PFSK-1 (cell line): ENCODE data around the gene ZNF652.

ENCODE experiments used
- FOXP2 ChIP-seq: optimal IDR thresholded peaks from 2 replicates; pipeline ENCODE3; 2011; ENCODE audit warnings: borderline replicate concordance, control low read depth, inconsistent platforms; ENCODE audit not compliant: insufficient read depth; ENCODE audit errors: extremely low read length, extremely low read depth
- POLR2AphosphoS5 ChIP-seq: IDR thresholded peaks from 2 replicates; pipeline ENCODE4 v1.6.1; 2012; ENCODE audit warnings: low read depth, mild to moderate bottlenecking, control low read depth, low read length, moderate library complexity
- SIN3A ChIP-seq: IDR thresholded peaks from 2 replicates; pipeline ENCODE4 v1.6.1; 2012; ENCODE audit warnings: mild to moderate bottlenecking, low read length, moderate library complexity, borderline replicate concordance; ENCODE audit not compliant: insufficient read depth
- TAF1 ChIP-seq: IDR thresholded peaks from 2 replicates; pipeline ENCODE4 v1.6.1; 2012; ENCODE audit warnings: low read length, control low read depth, borderline replicate concordance; ENCODE audit not compliant: insufficient read depth
- TF ChIP-seq, protein P1 (sequence below), 2 experiments: IDR thresholded peaks; 2 replicates each; pipeline versions ENCODE4 v1.6.1 to v1.8.0; 2011 to 2012; ENCODE audit warnings: low read depth in 2 of 2, low read length in 2 of 2, control low read depth in 1 of 2, inconsistent platforms in 1 of 2, mild to moderate bottlenecking in 1 of 2, moderate library complexity in 1 of 2; ENCODE audit not compliant: insufficient read depth in 1 of 2

ZNF652 gene

DNA sequence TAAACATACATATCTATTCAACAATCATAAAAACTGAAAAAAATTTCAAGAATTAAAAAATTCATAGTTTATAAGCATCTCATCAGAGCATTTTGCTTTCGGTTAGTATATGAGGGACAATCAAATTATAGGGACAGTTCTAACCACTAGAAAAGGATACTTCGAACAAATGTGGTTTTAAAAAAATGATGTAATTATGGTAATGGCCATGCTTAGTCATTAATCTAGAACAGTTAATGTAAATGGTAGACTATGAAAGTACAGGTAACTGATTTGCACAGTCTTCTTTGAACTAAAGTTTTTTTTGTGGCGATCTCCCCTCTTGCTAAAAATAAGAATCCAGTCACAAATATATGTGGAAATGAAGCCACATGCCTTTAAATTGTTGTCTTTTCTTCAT lies 67.9 kb downstream of the ZNF652 start:
- TF ChIP-seq FOXP2 (no peak), TAF1 (no peak), SIN3A (no peak), POLR2AphosphoS5 (no peak)
- TF ChIP-seq, protein P1, sequence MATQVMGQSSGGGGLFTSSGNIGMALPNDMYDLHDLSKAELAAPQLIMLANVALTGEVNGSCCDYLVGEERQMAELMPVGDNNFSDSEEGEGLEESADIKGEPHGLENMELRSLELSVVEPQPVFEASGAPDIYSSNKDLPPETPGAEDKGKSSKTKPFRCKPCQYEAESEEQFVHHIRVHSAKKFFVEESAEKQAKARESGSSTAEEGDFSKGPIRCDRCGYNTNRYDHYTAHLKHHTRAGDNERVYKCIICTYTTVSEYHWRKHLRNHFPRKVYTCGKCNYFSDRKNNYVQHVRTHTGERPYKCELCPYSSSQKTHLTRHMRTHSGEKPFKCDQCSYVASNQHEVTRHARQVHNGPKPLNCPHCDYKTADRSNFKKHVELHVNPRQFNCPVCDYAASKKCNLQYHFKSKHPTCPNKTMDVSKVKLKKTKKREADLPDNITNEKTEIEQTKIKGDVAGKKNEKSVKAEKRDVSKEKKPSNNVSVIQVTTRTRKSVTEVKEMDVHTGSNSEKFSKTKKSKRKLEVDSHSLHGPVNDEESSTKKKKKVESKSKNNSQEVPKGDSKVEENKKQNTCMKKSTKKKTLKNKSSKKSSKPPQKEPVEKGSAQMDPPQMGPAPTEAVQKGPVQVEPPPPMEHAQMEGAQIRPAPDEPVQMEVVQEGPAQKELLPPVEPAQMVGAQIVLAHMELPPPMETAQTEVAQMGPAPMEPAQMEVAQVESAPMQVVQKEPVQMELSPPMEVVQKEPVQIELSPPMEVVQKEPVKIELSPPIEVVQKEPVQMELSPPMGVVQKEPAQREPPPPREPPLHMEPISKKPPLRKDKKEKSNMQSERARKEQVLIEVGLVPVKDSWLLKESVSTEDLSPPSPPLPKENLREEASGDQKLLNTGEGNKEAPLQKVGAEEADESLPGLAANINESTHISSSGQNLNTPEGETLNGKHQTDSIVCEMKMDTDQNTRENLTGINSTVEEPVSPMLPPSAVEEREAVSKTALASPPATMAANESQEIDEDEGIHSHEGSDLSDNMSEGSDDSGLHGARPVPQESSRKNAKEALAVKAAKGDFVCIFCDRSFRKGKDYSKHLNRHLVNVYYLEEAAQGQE (IDR thresholded peaks at IDR 0.05; ENCODE audit: insufficient read depth in 1 of 2, low read depth in 2 of 2, low read length in 2 of 2): no peak

DNA sequence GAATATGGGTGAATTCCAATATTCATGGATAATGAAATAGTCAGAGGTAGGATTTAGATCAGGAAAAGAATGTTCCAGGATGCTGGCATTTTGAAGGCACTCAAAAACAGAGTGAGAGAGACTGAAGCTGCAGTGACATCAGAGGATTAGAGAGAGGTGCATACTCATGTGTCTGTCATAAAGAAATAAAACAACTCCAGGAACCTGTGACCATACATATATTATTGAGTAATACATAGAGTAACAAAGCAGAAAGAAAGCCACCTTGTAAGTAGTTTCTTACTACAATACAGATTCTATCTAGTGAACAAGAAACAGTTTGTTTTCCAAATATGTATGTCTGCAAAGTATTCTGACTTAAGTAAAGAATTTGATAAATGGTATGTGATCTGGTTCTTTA lies 69.1 kb downstream of the ZNF652 start:
- TF ChIP-seq, protein P1 (IDR thresholded peaks at IDR 0.05; ENCODE audit: insufficient read depth in 1 of 2, low read depth in 2 of 2, low read length in 2 of 2): no peak
- TF ChIP-seq TAF1 (no peak), FOXP2 (no peak), SIN3A (no peak), POLR2AphosphoS5 (no peak)

DNA sequence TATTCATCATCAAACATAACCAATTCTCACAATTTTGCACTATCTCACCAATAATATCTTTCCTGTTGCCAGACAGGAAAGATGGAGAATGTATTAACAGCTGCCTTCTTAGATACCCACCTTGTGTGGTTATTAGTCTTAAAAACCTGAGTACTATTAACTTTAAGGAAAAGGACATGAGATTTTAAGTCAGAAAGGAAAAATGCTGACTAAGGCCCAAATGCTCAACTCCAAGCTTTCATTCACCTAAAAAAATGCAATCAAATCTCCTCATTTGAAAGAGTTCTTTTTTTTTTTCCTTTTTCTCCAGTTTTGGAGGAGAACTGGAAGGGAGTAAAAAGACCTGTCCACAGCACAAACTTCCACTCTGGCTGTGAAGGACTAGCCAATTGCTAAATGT lies 70.1 kb downstream of the ZNF652 start:
- TF ChIP-seq TAF1 (no peak), SIN3A (no peak), FOXP2 (no peak), POLR2AphosphoS5 (no peak)
- TF ChIP-seq, protein P1 (IDR thresholded peaks at IDR 0.05; ENCODE audit: insufficient read depth in 1 of 2, low read depth in 2 of 2, low read length in 2 of 2): no peak

GRCh38 chr17:49290690-49291359 lies 71.2 kb downstream of the ZNF652 start:
- TF ChIP-seq POLR2AphosphoS5: no peak
- no peak for TF ChIP-seq TAF1
- TF ChIP-seq FOXP2: no peak
- no peak for TF ChIP-seq SIN3A
- TF ChIP-seq, protein P1 (IDR thresholded peaks at IDR 0.05; ENCODE audit: insufficient read depth in 1 of 2, low read depth in 2 of 2, low read length in 2 of 2): no peak

DNA sequence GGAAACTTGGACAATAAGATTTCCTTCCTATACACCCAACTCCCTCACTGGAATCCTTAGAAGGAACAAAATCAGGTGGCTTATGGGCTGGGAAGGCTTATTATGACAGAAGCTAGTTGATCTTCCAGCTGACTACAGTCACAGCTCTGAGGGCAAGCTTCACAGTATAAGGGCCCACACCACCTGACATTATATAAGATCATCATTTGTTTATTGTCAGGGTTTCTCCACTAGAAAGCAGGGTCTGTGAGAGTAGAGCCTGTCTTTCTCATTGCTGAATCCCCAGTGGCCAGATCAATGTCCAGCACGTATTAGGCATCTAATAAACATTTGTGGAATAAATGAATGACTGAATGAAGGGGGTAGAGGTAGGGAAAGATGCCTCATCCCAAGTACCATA lies 73.7 kb downstream of the ZNF652 start:
- no peak for TF ChIP-seq TAF1
- TF ChIP-seq FOXP2: no peak
- TF ChIP-seq POLR2AphosphoS5: no peak
- TF ChIP-seq, protein P1 (IDR thresholded peaks at IDR 0.05; ENCODE audit: insufficient read depth in 1 of 2, low read depth in 2 of 2, low read length in 2 of 2): no peak
